Stimulated activated naive CD8-positive, alpha-beta T cell treated with anti-CD3 and anti-CD28 coated beads, Interleukin-15, Interleukin-2, amounts not matched to agents 100 U/mL and 50 U/mL, for 24 hours (primary cell): Measurements from ENCODE around the gene NKG7.

Experiments used
- ATAC-seq: fragments of 150-1000 bp; cut with Tn5 transposase; one replicate; pipeline ENCODE4 v1.10.0; 2021
- DNase-seq: peaks from one replicate; pipeline ENCODE4 v3.0.0; 2021

NKG7 gene

DNA sequence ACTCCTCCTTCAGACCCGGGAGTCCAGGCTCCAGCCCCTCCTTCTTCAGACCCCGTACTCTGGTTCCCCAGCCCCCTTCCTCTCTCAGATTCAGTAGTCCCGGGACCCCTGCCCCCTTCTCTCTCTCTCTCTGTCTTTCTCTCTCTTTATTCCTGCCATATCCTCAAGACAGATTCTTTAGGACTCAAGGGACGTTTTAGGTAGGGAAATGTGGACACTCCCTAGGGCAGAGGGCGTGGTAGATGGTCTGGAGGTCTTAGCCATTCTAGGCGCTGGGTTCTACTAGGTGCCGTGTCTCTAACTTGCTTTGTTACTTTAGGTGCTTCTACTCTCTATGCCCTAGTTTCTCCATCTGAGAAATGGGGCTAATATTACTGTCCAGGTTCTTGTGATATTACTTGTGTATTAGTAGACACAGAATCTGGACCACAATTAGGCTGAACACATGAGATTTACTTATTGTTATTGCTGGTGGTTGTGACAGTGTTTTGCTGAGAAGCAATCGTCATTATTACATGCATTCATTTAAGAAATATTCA, 18.7 kb upstream of the NKG7 start:
- no peak for ATAC-seq
- DNase-seq: no peak

DNA sequence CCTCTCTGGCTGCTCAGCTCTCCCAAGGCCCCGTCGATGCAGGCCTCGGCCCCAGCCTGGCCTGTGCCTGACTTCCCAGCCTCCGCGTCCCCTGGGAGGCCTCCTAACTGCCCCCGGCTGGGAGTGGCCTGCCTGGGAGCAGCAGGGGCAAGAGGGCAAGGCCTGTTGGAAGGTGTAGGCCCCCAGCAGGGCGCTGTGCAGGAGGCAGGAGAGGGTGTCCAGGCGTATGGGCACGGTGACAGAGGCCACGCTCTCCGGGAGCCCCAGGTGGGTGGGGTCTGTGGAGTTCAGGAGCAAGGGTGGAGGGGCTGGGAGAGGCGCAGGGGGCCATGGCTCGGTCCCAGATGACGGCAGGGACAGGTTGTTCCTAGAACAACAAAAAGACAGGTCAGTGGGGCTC, 16.7 kb upstream of the NKG7 start:
- no peak for ATAC-seq
- DNase-seq: no peak

DNA sequence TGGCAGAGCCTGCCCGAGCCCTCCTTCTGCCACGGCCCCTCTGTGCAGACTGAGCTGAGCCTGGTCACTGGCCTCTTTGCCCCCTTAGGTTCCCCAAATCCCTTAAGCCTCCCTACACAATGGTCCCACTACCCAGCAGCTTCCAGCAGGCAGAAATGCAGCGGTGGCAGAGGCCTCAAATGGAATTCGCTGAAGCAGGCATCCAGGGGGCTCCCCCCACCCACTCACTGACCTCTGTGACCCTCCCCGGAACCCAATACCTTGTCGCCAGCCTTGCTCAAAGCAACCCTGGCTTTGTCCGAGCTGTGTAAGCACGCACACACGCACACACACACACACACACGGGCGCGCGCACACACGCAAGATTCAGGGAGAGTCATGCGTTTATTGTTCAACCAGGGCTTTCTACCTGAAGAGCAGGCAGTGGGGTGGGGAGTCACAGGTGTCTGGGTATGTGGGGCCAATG, 15.5 kb upstream of the NKG7 start, which contains the start of gene LIM2:
Gene LIM2, minus strand, starts transcription at position 51 of the 466 bp plus-strand sequence. CDS start 531 bp downstream, outside the sequence.
- ATAC-seq: peak; percentile 22
- DNase-seq: peak; percentile 39

DNA sequence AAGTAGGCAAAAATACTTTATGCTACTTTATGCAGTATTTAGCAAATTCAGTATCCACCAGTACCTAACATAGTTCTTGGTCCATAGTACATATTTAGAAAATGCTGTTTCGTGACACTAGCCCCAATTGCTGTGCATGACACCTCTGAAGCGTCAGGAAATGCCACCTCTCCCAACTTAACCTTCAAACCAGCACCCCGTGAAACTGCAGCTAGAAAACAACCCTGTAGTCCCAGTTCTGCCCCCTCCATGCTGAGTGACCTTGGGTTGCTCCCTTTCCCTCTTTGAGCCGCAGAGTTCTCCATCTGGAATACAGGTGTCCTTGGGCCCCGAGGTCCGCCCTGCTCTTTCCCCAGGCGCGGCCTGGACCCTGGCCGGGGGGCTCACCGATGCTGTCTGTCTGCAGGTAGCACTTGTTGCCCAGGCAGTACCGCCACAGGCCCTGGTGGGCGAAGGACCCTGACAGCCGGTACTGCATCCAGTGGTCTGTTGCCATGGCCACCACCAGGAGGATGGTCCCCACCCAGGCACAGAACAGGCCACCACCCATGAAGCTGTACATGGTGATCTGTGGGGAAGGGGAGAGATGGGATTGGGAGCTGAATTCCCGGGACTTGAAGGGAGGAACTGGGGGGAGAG, 14.5 kb upstream of the NKG7 start:
- ATAC-seq: no peak
- no peak for DNase-seq

DNA sequence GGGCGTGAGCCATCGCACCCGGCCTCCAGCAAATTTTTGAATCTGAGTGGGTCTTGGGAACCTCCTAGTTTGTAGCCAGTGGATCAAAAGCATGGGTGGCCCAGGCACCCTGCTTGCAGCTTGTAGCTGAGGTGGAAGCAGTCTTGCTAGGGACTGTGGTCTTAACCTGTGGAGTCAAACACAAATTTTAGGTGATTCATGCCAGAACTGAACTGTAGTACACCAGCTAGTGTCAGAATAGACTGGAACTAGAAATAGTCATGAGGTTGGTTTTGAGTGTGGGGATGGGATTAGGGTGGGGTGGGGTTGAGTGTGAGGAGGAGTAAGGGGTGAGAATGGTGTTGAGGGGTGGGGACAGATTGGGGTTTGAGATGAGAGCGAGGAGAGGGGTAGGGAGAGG, 9.6 kb upstream of the NKG7 start:
- ATAC-seq: no peak
- no peak for DNase-seq

DNA sequence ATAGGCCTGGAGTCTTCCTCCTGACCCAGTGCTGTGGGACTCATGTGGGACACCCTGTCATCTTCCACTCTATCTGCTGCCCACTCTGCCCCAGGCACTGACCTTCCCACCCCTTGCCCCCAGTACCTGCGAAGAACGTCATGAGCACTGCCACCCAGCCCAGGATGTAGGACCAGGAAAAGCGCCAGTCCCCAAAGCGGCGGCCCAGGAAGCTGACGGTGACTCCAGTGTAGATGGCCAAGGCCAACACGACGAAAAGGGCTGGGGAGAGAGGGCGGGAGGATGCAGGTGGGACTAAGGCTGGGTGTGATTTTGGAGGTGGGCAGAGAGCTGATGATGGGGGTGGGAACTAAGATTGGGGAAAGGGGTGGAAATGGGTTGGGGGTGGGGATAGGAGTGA, 7.9 kb upstream of the NKG7 start:
- ATAC-seq: no peak
- no peak for DNase-seq

DNA sequence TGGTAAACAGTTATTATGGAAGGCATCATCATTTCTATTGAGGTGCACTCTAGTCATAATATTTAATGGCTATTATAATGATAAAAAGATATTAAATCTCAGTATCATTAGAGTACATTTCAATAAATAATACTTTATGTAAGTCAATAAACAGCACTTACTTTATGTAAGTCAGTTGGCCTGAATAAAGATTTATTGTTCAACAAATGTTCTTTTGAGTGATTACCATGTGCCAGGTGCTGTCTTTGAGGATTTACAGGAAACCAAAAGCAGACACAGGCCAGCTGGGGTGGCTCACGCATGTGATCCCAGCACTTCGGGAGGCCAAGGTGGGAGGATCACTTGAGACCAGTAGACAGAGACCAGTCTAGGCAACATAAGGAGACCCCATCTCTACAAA, 5.0 kb upstream of the NKG7 start:
- DNase-seq (no peak), ATAC-seq (no peak)

DNA sequence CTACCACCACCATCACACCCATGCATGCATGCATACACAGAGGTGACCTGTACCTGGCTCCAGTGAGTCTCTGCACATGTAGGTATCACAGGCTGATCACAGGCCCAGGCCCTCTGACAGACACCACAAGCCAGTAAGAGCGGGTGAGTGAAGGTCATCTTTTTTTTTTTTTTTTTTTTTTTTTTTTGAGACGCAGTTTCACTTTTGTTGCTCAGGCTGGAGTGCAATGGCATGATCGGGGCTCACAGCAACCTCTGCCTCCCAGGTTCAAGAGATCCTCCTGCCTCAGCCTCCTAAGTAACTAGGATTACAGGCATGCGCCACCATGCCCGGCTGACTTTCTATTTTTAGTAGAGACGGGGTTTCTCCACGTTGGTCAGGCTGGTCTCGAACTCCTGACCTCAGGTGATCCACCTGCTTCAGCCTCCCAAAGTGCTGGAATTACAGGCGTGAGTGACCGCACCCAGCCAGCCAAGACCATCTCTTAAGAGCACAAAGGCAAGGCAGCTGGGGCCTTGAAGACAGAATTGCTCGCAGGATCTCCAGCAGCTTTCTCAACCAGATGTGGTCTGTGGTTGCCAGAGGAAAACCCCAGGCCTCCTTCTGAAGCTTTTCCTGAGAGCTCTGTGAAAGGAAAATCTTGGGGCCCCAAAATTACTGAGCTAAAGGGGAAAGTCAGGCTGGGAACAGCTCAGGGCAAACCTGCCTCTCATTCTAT, 3.2 kb upstream of the NKG7 start:
- ATAC-seq (peak; percentile 40), DNase-seq (peak; percentile 76)

DNA sequence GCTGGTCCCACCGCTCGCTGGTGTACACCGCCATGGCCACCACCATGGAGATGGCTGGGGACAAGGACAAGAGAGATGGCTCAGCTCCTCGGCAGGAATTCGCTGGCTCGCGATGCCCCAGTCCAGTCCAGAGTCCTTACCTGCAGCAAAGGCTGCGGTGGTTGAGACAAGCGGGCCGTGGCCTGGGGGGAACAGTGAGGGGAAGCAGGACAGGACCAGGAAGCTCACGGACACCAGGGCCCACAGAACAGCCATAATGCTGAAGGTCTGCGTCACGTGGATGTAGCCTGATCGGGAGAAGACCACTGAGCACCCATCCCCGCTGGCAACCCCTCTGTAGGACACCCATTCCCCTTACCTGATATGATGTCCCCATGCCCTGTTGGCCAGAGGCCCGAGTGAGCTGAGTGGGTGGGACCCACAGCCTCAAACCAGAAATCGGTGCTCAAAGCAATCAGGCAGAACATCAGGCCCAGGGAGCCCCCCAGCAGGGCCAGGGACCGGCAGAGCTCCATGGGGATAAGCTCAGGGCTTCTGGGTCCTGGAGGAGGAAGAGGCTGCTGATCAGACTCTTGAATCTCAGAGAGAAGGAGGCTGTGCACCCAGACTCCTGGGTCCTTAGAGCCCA, 319 bp downstream of the NKG7 start:
- DNase-seq (no peak), ATAC-seq (no peak)

DNA sequence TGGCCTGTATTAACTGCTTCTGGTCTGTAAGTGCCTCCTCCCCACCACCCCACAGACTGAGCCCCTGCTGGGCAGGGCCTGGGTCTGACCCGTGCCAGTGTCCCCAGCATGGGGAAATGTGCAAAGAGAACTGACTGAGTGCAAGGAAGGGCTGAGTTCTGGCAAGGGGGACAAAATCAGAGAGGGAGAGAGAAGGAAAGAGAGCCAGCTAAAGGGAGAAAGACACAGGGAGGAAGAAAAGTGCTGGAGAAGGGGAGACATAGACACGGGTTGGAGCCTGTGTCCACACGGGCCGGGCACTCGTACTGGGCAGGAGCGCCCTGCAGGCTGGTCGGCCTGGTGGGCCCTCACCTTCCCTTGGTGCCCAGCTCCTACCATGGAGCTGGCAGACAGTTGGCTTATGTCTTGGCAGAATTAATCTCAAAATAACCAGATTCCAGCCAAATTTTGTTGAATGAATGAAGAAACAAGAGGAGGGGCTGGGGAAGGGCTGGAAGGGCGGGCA, 1.2 kb downstream of the NKG7 start:
- ATAC-seq (no peak), DNase-seq (no peak)

DNA sequence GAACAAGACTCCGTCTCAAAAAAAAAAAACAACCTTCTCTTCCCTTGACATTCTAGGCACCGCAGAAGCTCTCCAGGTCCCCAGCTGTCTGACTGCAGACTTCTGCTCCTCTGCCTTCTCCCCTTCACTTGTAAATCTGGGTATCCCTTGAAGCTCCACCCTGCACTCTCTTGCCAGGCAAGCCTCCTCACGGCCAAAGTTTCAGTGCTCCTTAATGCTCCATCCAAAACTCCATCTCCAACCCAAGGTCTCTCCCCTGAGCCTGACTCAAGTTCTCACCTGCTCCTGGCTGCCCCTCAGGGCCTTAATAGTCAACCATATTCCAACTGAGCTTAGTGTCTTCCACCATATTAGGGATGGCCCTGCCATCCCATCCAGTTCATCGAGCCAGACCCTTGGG, 2.2 kb downstream of the NKG7 start:
- DNase-seq (no peak), ATAC-seq (no peak)

DNA sequence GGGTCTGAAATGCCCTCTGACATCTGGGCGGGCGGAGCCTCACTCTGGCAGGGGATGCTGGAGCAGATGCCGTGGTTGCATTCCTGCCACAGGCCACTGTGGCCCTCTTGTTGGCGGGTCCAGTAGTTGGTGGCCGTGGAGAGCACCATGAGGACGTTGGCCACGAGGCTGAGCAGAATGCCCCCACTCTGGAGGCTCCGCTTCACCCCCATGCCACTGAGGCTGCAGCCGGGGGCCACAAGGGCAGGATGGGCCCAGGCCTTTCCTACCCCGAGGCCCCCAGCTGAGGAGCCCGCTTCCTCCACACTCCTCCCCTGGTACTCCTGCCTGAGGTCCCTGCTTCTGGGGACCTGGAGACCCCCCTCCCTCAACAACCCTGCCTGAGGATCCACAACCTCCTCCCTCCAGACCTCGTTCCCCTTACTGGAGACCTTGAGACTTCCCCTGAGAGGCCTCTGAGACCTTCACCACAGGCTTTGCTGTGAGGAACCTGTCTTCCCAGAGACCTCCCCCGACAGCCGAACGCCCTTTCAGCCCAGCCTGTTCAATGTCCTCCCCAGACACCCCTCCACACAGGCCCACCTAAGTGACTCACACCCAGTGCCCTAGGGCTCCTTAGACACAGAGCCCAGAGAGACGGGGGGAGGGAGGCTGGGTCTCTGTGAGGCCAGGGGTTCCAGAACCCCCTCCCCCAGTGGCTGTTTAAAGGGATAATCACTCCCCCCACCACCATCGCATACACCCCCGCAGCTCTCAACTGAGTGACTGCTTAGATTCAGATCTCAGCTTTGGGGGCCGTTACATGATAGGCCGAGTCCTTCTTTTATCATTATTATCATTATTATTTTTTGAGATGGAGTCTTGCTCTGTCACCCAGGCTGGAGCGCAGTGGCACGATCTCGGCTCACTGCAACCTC, 3.8 kb downstream of the NKG7 start, which contains the start of gene CLDND2:
Gene CLDND2, minus strand, starts transcription at position 638 of the 917 bp plus-strand sequence. Its CDS starts 426 bp downstream, at position 212.
- DNase-seq (peak; percentile 73), ATAC-seq (no peak)

DNA sequence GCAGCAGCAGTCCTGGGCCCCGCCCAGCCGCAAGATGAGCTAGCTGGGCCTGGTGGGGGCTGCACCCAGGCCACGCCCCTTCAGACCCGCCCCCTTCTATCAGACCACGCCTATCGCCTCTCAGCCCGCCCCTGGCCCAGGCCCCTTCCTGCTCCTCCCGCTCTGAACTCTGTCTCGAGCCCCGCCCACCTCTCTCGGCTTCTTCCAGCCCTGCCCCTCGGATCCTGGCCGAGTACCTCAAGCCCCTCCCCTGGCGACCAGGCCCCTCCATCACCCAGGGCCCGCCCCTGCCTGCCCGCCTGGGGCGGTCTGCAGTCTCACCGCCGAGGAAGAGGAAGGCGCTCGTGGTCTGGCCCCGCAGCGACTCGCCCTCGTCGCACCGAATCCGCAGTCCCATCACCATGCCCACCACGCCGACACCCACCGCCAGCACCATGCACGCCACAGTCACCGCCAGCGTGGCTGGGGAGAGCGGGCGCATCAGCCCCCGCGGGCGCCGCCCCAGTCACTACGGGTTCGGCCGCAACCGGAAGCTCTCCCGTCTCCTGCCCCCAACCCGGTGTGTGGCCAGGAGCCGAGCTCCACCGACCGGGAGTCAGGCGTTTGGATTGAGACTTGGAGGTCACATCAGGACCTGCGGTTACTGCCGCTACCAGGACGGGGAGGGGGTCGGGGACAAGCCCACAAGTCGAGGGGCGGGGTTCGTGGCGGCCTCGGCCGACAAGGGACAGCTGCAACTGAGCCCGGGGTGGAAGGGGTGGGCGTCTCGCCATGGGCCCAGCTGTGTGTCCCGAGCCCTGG, 4.7 kb downstream of the NKG7 start:
- ATAC-seq: peak; percentile 78
- peak; percentile 99 for DNase-seq

DNA sequence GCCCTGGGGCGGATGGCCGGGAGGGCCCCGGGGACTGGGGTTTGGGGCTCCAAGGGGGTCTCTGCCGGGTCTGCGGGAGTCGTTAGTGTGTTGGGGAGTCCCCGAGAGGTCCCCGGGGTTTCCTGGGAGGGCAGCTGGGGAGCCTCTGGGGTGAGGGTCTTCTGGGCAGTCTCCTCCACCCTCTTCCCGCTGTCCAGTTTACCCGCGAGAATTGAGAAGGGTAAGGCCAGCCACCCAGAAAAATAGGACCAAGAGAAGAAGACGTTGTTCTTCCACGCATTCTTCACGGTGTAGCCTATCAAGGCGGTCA, 5.2 kb downstream of the NKG7 start:
- DNase-seq: no peak
- ATAC-seq: no peak

DNA sequence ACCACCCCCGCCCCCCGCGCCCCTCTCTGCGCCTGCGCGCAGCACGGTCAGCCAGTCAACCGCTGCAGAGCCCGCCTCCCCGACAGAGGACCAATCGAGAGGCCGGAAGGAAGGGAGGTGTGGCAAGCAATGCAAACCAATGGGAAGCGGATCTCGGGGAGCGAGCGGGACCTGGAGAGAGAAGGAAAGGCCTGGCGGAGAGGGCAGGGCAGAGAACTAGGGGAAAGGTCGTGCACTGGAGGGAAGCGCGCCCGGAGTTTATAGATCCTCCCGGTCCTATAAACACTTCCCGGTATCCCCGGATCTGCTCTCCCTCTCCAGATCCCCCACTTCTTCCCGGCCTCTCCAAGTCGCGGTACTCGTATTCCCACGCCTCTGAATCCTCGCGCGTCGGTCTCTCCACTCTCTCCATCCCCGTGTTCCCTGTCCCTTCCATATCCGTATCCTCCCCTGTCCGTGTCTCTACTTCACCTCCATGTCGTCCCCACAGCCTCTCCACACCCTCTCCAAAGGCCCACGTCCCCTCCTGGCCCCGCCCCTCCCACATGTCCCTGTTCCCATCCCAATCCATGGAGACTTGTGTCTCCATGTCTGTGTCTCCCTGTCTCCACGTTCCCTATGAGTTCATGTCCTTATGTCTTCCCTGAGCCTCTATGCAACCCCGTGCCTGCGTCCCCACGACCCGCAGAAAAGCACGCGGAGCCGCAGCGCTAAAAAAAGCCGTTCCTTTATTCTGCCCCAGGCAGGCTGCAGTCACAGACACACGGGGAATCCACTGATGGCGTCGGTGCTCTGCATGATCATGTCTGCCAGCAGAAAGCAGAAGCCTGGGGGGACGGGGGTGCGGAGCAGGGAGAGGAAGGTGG, 5.8 kb downstream of the NKG7 start:
- DNase-seq (peak; percentile 95), ATAC-seq (peak; percentile 37)

DNA sequence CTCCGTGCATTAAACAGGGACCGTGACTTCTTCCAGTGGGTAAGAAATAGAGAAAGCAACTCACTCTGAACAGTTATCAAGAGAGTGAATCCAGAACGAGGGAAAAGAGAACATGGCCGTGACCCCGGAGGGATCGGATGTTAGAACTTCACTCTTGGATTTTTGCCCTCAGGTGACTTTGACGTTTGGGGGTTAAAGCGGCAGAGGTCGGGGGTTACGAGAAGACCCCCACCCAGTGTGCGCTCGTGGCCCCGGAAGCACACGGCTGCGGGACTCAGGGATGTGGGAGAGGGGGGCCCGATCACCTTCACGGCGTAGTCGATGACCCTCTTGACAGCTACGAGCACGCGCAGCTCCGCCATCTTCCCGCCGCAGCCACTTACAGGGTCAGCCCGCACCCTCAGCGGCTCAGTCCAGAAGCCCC, 6.5 kb downstream of the NKG7 start, which contains the start of gene ETFB:
Gene ETFB, minus strand, starts transcription at position 424 of the 424 bp plus-strand sequence. Its CDS starts 62 bp downstream, at position 362.
- DNase-seq (no peak), ATAC-seq (no peak)

DNA sequence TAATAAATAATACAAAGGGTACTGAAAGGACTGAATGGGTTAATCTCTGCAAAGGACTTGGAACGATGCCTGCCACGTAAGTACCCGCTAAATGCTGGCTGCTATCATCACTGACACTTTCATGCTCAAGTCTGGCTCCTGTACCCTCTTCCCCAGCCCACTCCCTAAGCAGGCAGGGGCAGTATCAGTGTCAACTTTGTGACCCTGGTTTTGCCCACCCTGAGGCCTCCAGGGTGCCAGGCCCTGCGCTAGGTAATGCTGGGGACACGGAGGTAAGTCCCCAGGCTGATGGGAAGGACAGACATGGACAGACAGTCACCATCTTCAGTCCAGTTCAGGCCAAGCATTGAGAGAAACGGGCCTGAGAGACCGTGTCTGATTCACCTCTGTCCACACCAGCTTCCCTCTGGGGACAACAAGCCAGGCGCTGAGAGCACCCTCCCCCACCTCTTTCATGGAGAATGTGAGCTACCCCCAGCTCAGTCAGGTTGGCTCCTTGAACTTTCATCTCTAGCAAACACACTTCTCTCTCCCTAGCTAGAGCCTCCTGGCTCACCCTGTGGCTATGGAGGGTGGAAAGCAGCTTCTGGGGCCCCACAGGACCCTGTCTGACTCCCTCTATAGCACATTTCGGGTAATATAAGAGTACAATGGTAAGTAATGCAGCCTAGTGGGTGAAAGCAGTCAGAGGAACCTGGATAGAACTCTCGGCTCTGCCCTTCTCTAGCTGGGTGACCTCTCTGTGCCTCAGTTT, 7.1 kb downstream of the NKG7 start:
- ATAC-seq (no peak), DNase-seq (peak; percentile 29)

DNA sequence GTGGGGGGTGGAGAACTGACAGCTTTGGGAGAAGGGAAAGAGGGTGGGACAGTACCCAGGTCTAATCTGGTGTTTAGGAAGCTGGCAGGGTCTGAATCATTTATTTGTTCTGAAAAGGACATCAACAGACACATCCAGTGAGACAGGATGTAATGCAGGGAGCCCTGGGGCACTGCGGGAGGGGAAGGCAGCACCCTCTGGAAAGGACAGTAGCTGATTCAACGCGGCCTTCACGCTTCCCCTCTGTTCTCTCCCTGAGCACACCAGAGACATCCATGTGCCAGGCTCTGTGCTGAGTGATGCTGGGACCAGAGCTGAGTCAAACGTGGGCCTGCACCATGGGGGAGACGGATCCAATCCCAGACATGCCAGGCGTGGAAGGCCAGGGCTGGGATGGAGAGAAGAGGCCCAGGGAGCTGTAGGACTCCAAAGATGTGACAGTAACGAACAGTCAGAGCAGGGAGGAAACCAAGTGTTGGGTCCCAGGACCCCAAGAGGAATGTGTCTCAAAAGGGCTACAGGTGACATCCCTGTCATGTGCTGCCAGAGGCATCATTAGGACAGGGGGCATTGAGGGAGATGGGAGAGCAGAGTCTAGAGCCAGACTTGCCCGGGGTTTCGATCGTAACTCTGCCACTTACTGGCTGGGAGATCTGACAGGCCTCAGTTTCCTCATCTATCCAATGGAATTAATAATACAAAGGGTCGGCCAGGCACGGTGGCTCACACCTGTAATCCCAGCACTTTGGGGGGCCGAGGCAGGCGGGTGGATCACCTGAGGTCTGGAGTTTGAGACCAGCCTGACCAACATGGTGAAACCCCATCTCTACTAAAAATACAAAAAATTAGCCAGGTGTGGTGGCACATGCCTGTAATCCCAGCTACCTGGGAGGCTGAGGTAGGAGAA, 8.0 kb downstream of the NKG7 start:
- DNase-seq (peak; percentile 25), ATAC-seq (no peak)
